ENCODE data around the gene SLA2.

Gene SLA2

GRCh38 chr20:36666181-36666740 is 20.3 kb upstream of the SLA2 start:
- H3K27me3 ChIP-seq = no peaks in the 10 kb centered on the region
- no peaks in the 10 kb centered on the region; the same call in 1 of the 2 replicates for H3K36me3 ChIP-seq
- TF ChIP-seq CTCF (IDR thresholded peaks at IDR 0.05; ENCODE audit: low read depth, low read length) = peak; percentile 24; the same call in 1 of the 2 replicates
- no peak overlapping the region for H3K4me3 ChIP-seq (ENCODE audit: low read depth, low read length)
- no peak for DNase-seq
- no peaks in the 10 kb centered on the region for H3K9me3 ChIP-seq
- H3K4me1 ChIP-seq = no peaks in the 10 kb centered on the region

DNA sequence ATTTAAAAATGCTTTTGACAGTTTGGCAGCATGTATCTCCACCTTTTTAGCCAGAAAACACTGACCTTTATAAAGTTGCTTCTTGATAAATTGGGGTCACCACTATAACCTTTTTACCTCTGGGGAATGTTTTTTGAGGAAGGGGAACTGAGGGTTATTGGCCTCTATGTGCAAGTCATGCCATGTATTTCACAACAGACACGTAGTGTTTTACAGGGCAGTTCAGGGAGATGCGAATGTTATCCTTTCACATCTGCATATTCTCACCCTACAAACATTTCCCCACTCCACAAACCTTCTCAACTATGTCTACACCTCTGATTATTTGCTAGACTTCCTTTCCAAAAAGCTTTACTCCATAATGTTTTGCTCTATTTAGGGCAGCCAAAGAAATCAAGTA is 17.0 kb upstream of the SLA2 start:
- no peak for TF ChIP-seq CTCF (IDR thresholded peaks at IDR 0.05; ENCODE audit: low read depth, low read length)
- no peak for DNase-seq
- Histone ChIP-seq H3K4me3 (ENCODE audit: low read depth, low read length) (no peak overlapping the region), H3K4me1 (no peaks in the 10 kb centered on the region), H3K36me3 (no peaks in the 10 kb centered on the region; the same call in 1 of the 2 replicates), H3K9me3 (no peaks in the 10 kb centered on the region), H3K27me3 (no peaks in the 10 kb centered on the region)

GRCh38 chr20:36658300-36658699 is 12.3 kb upstream of the SLA2 start:
- TF ChIP-seq CTCF (IDR thresholded peaks at IDR 0.05; ENCODE audit: low read depth, low read length) = no peak
- Histone ChIP-seq H3K4me1 (no peaks in the 10 kb centered on the region), H3K36me3 (peaks cover 1% of the 10 kb centered on the region; the same call in 1 of the 2 replicates), H3K27me3 (no peaks in the 10 kb centered on the region), H3K4me3 (ENCODE audit: low read depth, low read length) (no peak overlapping the region), H3K9me3 (no peaks in the 10 kb centered on the region)
- no peak for DNase-seq

GRCh38 chr20:36656733-36657132 is 10.7 kb upstream of the SLA2 start:
- no peak for DNase-seq
- no peaks in the 10 kb centered on the region for H3K9me3 ChIP-seq
- peaks cover 3% of the 10 kb centered on the region; the same call in 1 of the 2 replicates for H3K36me3 ChIP-seq
- no peak overlapping the region for H3K4me3 ChIP-seq (ENCODE audit: low read depth, low read length)
- no peaks in the 10 kb centered on the region for H3K27me3 ChIP-seq
- no peak for TF ChIP-seq CTCF (IDR thresholded peaks at IDR 0.05; ENCODE audit: low read depth, low read length)
- H3K4me1 ChIP-seq = no peaks in the 10 kb centered on the region

DNA sequence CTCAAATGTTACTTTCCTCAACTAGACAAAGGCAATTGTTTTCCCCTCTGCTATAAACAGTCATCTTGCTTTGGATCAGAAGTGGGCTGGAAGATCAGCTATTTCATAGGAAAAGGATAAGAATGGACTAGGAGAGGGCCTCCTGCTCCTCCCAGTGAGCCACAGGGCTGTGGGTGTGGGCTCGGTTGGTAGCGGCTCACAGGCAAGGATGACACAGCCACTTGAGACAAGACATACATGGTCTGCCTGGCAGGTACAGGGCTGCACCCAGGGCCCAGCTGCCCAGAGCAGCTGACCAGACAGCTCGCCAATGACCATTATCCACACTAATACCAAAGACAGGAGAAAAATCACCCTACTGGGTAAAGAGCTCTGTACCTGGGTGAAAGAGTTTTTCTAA is 9.0 kb upstream of the SLA2 start:
- H3K9me3 ChIP-seq = no peaks in the 10 kb centered on the region
- no peak for DNase-seq
- H3K36me3 ChIP-seq = peaks cover 3% of the 10 kb centered on the region; the same call in 1 of the 2 replicates
- H3K27me3 ChIP-seq = no peaks in the 10 kb centered on the region
- H3K4me3 ChIP-seq (ENCODE audit: low read depth, low read length) = no peak overlapping the region
- TF ChIP-seq CTCF (IDR thresholded peaks at IDR 0.05; ENCODE audit: low read depth, low read length) = no peak
- H3K4me1 ChIP-seq = no peaks in the 10 kb centered on the region

- no peak for TF ChIP-seq CTCF (IDR thresholded peaks at IDR 0.05; ENCODE audit: low read depth, low read length)
- no peak for DNase-seq
- no peaks in the 10 kb centered on the region for H3K27me3 ChIP-seq
- H3K4me1 ChIP-seq = no peaks in the 10 kb centered on the region
- H3K36me3 ChIP-seq = peaks cover 3% of the 10 kb centered on the region; the same call in 1 of the 2 replicates
- H3K9me3 ChIP-seq = no peaks in the 10 kb centered on the region
- H3K4me3 ChIP-seq (ENCODE audit: low read depth, low read length) = no peak overlapping the region
These were observed 8.5 kb upstream of the SLA2 start for GRCh38 chr20:36654506-36654905.
